ENCODE measurements around the gene GNL1.
A peak's percentile ranks its signal among the peaks of the same experiment; 100 is the strongest.
"Not testable (repeated sequence)": the region's sequence is repeated elsewhere in the genome, so short reads cannot be mapped to it uniquely, and the experiment has no call there.

Gene GNL1

DNA sequence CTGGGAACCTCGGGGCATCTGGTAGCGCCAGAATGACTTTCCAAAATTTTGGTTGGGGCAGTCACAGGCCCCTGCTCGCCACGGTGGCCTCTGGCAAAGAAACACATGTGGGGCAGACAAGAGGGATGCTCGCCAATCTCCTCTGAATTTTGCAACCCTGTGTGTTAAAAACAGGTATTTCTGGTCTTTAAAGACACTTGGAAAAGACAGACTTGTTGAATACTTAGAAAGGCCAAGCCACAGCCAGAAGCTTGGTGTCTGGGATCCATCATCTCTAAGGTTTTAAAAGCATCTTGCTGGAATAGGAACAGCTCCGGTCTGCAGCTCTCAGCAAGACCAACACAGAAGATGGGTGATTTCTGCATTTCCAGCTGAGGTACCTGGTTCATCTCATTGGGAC is 35.8 kb downstream of the GNL1 start:
- Mint-ChIP-seq H3K4me1 (peaks cover 58% of the 10 kb centered on the region), H3K27me3 (no peaks in the 10 kb centered on the region), H3K4me3 (no peak overlapping the region), H3K27ac (no peak overlapping the region), H3K9me3 (peaks cover 40 to 61% of the 10 kb centered on the region in 2 donors)
- no peak for ATAC-seq
- DNase-seq: no peak

- peak overlapping the region; percentile 64 to 73 for H3K27ac Mint-ChIP-seq
- DNase-seq: peak; percentile 62 to 69
- H3K4me1 Mint-ChIP-seq: peaks cover 75% of the 10 kb centered on the region
- H3K27me3 Mint-ChIP-seq, ATAC-seq: not testable (repeated sequence)
- H3K4me3 Mint-ChIP-seq: peak overlapping the region; percentile 42 to 62
- H3K9me3 Mint-ChIP-seq: peaks cover 28 to 42% of the 10 kb centered on the region in 2 donors
Observed at GRCh38 chr6:30518505-30519145, 37.7 kb downstream of the GNL1 start.

- not testable (repeated sequence) for DNase-seq, ATAC-seq, H3K27me3 Mint-ChIP-seq
- Mint-ChIP-seq H3K4me3 (peak overlapping the region; percentile 42 to 62), H3K27ac (peak overlapping the region; percentile 64 to 85), H3K4me1 (peaks cover 75% of the 10 kb centered on the region), H3K9me3 (peaks cover 23 to 35% of the 10 kb centered on the region in 2 donors)
Observed at GRCh38 chr6:30517767-30518504, 38.4 kb downstream of the GNL1 start.

GRCh38 chr6:30516754-30517076 is 39.6 kb downstream of the GNL1 start:
- H3K27me3 Mint-ChIP-seq, DNase-seq, ATAC-seq: not testable (repeated sequence)
- peak overlapping the region; percentile 97 to 98 for H3K27ac Mint-ChIP-seq
- H3K9me3 Mint-ChIP-seq: peaks cover 14 to 23% of the 10 kb centered on the region in 2 donors
- H3K4me3 Mint-ChIP-seq: peak overlapping the region; percentile 90 to 91
- H3K4me1 Mint-ChIP-seq: peaks cover 80% of the 10 kb centered on the region

GRCh38 chr6:30515944-30516753 is 40.1 kb downstream of the GNL1 start:
- ATAC-seq (peak; percentile 95), DNase-seq (peak; percentile 84 to 94)
- Mint-ChIP-seq H3K4me1 (peaks cover 81% of the 10 kb centered on the region), H3K27me3 (no peaks in the 10 kb centered on the region), H3K4me3 (peak overlapping the region; percentile 90 to 91), H3K27ac (peak overlapping the region; percentile 97 to 98), H3K9me3 (peaks cover 14 to 20% of the 10 kb centered on the region in 2 donors)

DNA sequence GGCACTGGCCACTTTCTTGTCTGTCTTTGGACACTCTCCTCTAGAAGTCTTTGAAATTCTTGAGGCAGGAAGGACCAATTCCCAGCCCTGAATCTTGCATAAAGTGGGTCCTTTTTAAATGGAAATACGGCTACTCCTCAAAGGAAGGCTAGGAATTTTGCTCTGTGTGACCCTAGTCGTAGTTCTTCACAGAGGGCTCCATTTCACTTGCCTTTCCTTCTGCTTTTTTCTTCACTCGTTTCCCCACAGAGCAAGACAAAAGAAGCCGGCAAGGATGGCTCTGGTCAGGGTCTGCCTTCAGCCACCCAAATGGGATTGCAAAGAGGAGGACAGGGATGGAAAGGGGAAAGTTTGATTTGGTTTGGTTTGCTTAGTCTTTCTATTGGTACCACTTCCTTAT is 41.2 kb downstream of the GNL1 start:
- DNase-seq (no peak), ATAC-seq (no peak)
- Mint-ChIP-seq H3K9me3 (peaks cover 12 to 13% of the 10 kb centered on the region in 2 donors), H3K27me3 (no peaks in the 10 kb centered on the region), H3K4me1 (peaks cover 80% of the 10 kb centered on the region), H3K4me3 (peak overlapping the region; percentile 90 to 91), H3K27ac (peak overlapping the region; percentile 96 to 98)

DNA sequence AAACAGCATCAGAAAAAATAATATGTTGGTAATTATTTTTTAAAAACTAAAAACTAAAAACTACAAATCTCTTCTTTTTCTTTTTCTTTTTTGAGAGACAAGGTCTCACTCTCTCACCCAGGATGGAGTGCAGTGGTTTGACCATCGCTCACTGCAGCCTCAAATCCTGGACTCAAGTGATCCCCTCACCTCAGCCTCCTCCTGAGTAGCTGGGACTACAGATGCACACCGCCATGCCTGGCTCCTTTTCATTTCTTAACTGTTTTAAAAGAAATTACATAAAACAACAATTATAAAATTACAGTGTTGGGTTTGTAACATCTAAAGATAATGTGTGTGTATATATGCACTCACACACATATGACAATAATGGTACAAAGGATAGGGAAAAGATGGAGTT is 42.8 kb downstream of the GNL1 start:
- Mint-ChIP-seq H3K9me3 (peaks cover 3 to 4% of the 10 kb centered on the region in 2 donors), H3K27ac (no peak overlapping the region), H3K4me1 (peaks cover 78% of the 10 kb centered on the region), H3K27me3 (no peaks in the 10 kb centered on the region), H3K4me3 (no peak overlapping the region)
- DNase-seq (no peak), ATAC-seq (no peak)

GRCh38 chr6:30511169-30511546 is 45.1 kb downstream of the GNL1 start:
- ATAC-seq: no peak
- H3K9me3 Mint-ChIP-seq: peaks cover 6 to 8% of the 10 kb centered on the region in 2 donors
- no peak for DNase-seq
- H3K27ac Mint-ChIP-seq: peak overlapping the region; percentile 88 to 93
- H3K4me3 Mint-ChIP-seq: peak overlapping the region; percentile 65 to 77
- H3K27me3 Mint-ChIP-seq: no peaks in the 10 kb centered on the region
- H3K4me1 Mint-ChIP-seq: peaks cover 73% of the 10 kb centered on the region

- peak overlapping the region; percentile 65 to 77 for H3K4me3 Mint-ChIP-seq
- DNase-seq (no peak), ATAC-seq (no peak)
- H3K27ac Mint-ChIP-seq: peak overlapping the region; percentile 61 to 88
- H3K4me1 Mint-ChIP-seq: peaks cover 69% of the 10 kb centered on the region
- peaks cover 6 to 8% of the 10 kb centered on the region in 2 donors for H3K9me3 Mint-ChIP-seq
- no peaks in the 10 kb centered on the region for H3K27me3 Mint-ChIP-seq
Observed at GRCh38 chr6:30510419-30511168, 45.7 kb downstream of the GNL1 start.

DNA sequence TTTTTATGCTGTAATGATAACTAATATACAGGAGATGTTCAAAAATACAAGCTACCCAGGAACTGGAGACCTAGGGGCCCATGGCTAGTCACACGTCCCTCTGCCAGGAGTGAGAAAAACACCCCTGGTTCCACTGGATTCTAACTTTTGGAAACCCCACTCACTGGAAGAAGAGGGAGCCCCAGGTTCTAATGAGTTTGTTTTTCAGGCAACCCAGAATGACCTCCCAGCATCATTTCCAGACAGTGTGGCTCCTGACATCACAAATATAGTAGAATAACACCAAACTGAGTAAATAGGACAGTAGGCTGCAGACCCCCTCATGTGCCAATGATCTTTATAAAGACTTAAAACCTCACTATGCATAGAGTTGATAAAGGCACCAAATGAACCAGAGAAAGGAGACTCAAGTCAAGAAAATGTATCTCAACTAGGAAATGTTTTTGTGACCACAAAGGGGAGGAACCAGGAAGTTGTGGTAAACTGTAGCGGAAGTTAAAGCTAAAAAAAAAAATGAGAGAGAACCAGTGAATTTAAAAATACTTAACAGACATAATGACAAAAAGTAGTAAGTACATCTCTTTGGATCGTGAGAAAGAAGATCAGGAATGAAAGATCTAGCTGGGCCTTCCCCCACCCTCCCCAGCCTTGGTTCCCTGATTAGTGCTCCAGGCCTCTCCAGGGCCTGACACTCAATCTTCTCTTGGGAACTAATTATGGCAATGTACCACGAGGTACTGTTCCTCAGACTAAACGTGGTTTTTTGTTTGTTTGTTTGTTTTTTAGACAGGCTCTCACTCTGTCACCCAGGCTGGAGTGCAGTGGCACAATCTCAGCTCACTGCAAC is 47.2 kb downstream of the GNL1 start:
- peak overlapping the region; percentile 34 to 86 for H3K27ac Mint-ChIP-seq
- H3K27me3 Mint-ChIP-seq: no peaks in the 10 kb centered on the region
- peak overlapping the region; percentile 47 to 64 for H3K4me3 Mint-ChIP-seq
- peaks cover 54% of the 10 kb centered on the region for H3K4me1 Mint-ChIP-seq
- peaks cover 6 to 8% of the 10 kb centered on the region in 2 donors for H3K9me3 Mint-ChIP-seq
- DNase-seq: peak in 1 of 2 donors; percentile 23
- peak; percentile 90 for ATAC-seq

DNA sequence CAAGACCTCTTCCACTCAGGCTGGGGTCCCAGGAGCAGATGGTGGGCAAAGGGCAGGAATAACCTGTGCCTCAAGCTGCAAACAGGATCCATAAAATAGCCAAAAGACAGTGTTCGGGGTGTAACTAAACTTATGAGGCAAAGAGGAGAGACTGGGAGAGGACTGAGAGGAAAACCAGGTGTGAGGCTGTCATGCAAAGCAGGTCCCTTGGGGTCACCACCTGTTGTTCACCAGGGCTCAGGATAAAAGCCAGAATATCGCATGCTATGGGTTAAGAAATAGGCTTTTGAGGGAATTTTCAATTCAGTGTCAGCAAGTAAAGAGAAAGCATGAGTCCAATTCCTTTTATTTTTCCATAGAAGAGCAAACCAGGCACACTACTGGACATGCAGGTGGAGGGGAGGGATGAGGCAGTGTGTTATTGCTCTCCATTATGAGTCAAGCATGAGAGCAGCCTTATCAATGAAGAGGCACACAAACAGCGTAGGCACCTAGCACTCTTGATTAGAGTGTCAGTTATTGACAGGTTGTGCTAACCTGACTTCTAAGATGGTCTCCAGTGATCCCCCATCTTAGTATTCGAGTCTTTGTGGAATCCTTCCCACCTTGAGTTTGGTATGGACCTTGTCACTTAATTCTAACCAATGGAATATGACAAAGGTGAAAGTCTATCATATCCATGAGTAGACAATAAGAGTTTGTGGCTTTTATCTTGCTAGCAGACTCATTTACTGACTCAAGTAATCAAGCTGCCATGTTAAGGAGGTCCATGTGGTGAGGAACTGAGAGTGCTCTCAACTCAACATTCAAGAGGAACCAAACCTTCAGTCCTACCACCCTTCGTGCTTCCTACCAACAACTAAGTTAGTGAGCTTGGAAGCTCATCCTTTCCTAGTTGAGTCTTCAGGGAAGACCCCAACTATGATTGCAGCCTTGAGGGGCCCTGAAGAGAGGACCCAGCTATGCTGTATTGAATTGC is 48.2 kb downstream of the GNL1 start:
- peaks cover 51% of the 10 kb centered on the region for H3K4me1 Mint-ChIP-seq
- H3K27me3 Mint-ChIP-seq: no peaks in the 10 kb centered on the region
- peak; percentile 54 for ATAC-seq
- peak in 1 of 2 donors; percentile 7 for DNase-seq
- H3K27ac Mint-ChIP-seq: peak overlapping the region; percentile 34 to 86
- H3K4me3 Mint-ChIP-seq: peak overlapping the region; percentile 52 to 54
- peaks cover 6 to 8% of the 10 kb centered on the region in 2 donors for H3K9me3 Mint-ChIP-seq

DNA sequence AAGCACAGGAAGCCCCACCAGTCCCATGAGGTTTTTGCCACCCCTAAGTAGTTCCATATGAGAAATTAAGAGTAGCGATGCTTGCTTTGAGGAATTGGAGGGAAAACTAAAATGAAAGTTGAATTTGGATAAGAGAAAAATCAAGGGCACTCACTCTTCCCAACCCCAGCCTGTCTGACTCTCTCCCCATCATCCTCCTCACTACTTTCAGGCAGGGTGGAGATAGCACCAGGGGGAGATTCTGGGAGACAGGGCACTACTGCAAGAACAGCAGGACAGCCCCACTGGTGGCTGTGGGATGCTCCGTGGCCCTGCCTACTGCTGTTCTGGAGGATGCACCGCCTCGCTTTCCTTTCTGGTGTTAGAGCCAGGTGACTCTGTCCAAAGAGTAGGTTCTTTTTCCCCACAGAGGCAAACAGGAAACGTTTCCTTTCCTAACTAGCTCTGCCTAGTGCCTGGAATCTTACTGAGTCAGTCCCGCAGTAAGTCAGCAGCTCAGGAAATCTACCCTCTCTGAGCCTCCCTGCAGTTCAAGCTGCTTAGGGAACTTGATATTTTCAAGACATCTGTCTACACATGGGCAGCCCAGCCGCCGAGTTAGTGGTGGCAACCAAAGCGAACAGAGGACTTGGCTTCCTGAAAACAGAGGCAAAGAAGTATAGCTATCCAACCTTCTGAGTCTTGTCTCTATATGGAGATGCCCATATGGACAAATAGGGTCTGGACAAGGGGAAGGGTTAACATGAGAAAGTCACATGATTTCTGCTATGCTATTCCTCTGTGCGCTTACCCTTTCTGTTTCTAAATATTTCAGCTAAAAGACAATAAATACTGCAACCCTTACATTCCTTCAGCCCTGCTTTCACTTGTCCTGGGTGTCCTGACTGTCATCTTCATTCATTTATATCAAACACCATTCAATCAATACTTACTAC is 55.6 kb downstream of the GNL1 start:
- H3K4me3 Mint-ChIP-seq: peak overlapping the region; percentile 79 to 90
- peak; percentile 34 for ATAC-seq
- no peak for DNase-seq
- H3K27ac Mint-ChIP-seq: peak overlapping the region; percentile 84 to 89
- H3K27me3 Mint-ChIP-seq: no peaks in the 10 kb centered on the region
- peaks cover 48% of the 10 kb centered on the region for H3K4me1 Mint-ChIP-seq
- H3K9me3 Mint-ChIP-seq: no peaks in the 10 kb centered on the region

All from stimulated activated naive CD8-positive, alpha-beta T cell treated with anti-CD3 and anti-CD28 coated beads, Interleukin-15, amount 100 ng/mL, for 72 hours (primary cell).